Gastroesophageal sphincter (tissue), 4 donors: Measurements from ENCODE around the gene GNL3. TPM values are rescaled to one million over a fixed set of nuclear protein-coding genes. Genes with fewer than 3 reads are reported as not detected.

Experiments used
- ATAC-seq: fragments of 150-250 bp; one replicate; pipeline ENCODE4 v1.9.1; 2016; ENCODE audit warnings: mild to moderate bottlenecking, moderate library complexity
- H3K27ac ChIP-seq, 4 donors: fragments of 200-600 bp; sonication (generic) in 3 of 4; 1 replicate in 3 of 4; 2 replicates in 1 of 4; pipeline ENCODE4 v1.5.1; 2016 to 2019
- H3K27me3 ChIP-seq: fragments of 200-600 bp; sonication (generic); one replicate; pipeline ENCODE4 v1.5.1; 2019
- H3K36me3 ChIP-seq, 2 donors: fragments of 200-600 bp; sonication (generic); one replicate each; pipeline ENCODE4 v1.5.1; 2019; ENCODE audit warnings: control low read depth in 1 of 2
- H3K4me1 ChIP-seq, 3 donors: fragments of 200-600 bp; sonication (generic); 1 replicate in 2 of 3; 2 replicates in 1 of 3; pipeline ENCODE4 v1.5.1; 2016 to 2019; ENCODE audit warnings: control low read depth in 2 of 3
- H3K4me3 ChIP-seq, 2 donors: fragments of 200-600 bp; sonication (generic); one replicate each; pipeline ENCODE4 v1.5.1; 2019; ENCODE audit warnings: mild to moderate bottlenecking in 1 of 2, moderate library complexity in 1 of 2
- H3K9me3 ChIP-seq, 3 donors: fragments of 200-600 bp; sonication (generic); one replicate each; pipeline ENCODE4 v1.5.1; 2017 to 2019; ENCODE audit warnings: control low read depth in 2 of 3
- CTCF ChIP-seq, 4 experiments: fragments of 200-600 bp in 2 of 4; fragments of 450-650 bp in 2 of 4; sonication (generic) in 1 of 4; IDR thresholded peaks; one replicate each; pipeline ENCODE4 v1.5.1; 2017 to 2019; ENCODE audit warnings: antibody characterized with exemption in 4 of 4, mild to moderate bottlenecking in 2 of 4, moderate library complexity in 2 of 4
- EP300 ChIP-seq: sonication (generic); formaldehyde crosslinking; IDR thresholded peaks from one replicate; pipeline ENCODE4 v1.6.1; 2017; ENCODE audit warnings: antibody characterized with exemption, mild to moderate bottlenecking
- POLR2A ChIP-seq, 2 donors: fragments of 450-650 bp; IDR thresholded peaks; one replicate each; pipeline ENCODE4 v1.6.1; 2017; ENCODE audit warnings: antibody characterized with exemption in 2 of 2, mild to moderate bottlenecking in 2 of 2, moderate library complexity in 1 of 2
- POLR2AphosphoS5 ChIP-seq: sonication (generic); formaldehyde crosslinking; IDR thresholded peaks from one replicate; pipeline ENCODE4 v1.6.1; 2017; ENCODE audit warnings: antibody characterized with exemption
- WGBS, 2 donors: methylation state at CpG; one replicate each; pipeline ENCODE4 v1.1.5; 2018; ENCODE audit warnings: low coverage in 1 of 2; 5-methylcytosine and 5-hydroxymethylcytosine counted together
- total RNA-seq, 4 donors: library from RNA; depleted of rRNA; stranded (reverse); fragments of >200 nt; gene quantifications; one replicate each; pipeline ENCODE4 v1.1.0, GENCODE V29; 2016

Gene GNL3
- total RNA-seq, 4 donors from 2014 or later, result 36.4 to 83.7 (median 51.7) TPM

DNA sequence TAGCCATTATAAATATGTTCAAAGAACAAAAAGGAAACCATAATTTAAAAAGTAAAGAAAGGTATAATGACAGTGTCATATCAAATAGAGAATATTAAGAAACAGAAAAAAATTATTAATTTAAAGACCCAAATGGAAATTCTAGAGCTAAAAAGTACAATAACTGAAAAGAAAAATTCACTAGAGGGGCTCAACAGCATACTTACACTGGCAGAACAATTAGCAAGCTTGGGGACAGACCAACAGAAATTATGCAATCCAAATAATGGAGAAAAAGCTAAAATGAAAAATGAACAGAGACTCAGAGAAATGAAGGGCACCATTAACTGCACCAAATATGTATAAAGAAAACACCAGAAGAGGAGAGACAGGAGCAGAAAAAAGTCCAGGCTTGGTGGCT, 33.8 kb downstream of the GNL3 start:
- ATAC-seq, result no peak
- no peak overlapping the region for H3K27ac ChIP-seq
- no peaks in the 10 kb centered on the region for H3K27me3 ChIP-seq
- no peak for TF ChIP-seq EP300
- TF ChIP-seq CTCF (IDR thresholded peaks at IDR 0.05), result no peak
- TF ChIP-seq POLR2AphosphoS5, result no peak
- no peak for TF ChIP-seq POLR2A (IDR thresholded peaks at IDR 0.05)
- peaks cover 0 to 4% (median 0%) of the 10 kb centered on the region in 3 donors for H3K4me1 ChIP-seq
- H3K9me3 ChIP-seq, result no peaks in the 10 kb centered on the region
- no peak overlapping the region for H3K4me3 ChIP-seq
- H3K36me3 ChIP-seq, result peaks cover 0 to 38% of the 10 kb centered on the region in 2 donors

GRCh38 chr3:52721002-52721729, 35.3 kb downstream of the GNL3 start:
- no peaks in the 10 kb centered on the region for H3K9me3 ChIP-seq
- ATAC-seq, result peak; percentile 31
- no peak overlapping the region for H3K27ac ChIP-seq
- no peak overlapping the region for H3K4me3 ChIP-seq
- no peaks in the 10 kb centered on the region for H3K4me1 ChIP-seq
- WGBS, 2 donors, result 86 to 94% methylated on average over 4 to 5 of the region's 6 CpGs
- peaks cover 0 to 31% of the 10 kb centered on the region in 2 donors for H3K36me3 ChIP-seq
- TF ChIP-seq EP300, result no peak
- TF ChIP-seq POLR2A (IDR thresholded peaks at IDR 0.05), result no peak
- no peak for TF ChIP-seq CTCF (IDR thresholded peaks at IDR 0.05)
- no peak for TF ChIP-seq POLR2AphosphoS5
- no peaks in the 10 kb centered on the region for H3K27me3 ChIP-seq

DNA sequence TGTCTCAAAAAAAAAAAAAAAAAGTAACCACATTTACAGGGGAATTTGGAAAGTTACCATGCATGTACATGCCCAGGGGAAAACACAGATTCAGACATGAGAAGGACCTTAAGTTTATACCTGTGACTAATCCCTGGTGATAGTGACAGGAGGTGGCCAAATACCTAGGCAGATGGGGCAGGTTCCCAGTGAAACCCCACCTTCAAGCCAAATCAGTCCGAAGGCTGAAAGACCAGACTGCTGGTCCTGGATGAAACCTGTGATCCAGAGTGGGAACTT, 35.8 kb downstream of the GNL3 start:
- Histone ChIP-seq H3K4me1 (no peaks in the 10 kb centered on the region), H3K36me3 (peaks cover 0 to 31% of the 10 kb centered on the region in 2 donors), H3K27ac (no peak overlapping the region), H3K4me3 (no peak overlapping the region), H3K27me3 (no peaks in the 10 kb centered on the region), H3K9me3 (no peaks in the 10 kb centered on the region)
- ATAC-seq, result no peak
- WGBS, 2 donors, result 100% methylated on average over 1 of the region's 1 CpG
- TF ChIP-seq POLR2AphosphoS5 (no peak), POLR2A (IDR thresholded peaks at IDR 0.05) (no peak), CTCF (IDR thresholded peaks at IDR 0.05) (no peak), EP300 (no peak)

GRCh38 chr3:52722491-52722890, 36.7 kb downstream of the GNL3 start:
- no peaks in the 10 kb centered on the region for H3K4me1 ChIP-seq
- no peaks in the 10 kb centered on the region for H3K9me3 ChIP-seq
- ATAC-seq, result no peak
- no peak overlapping the region for H3K4me3 ChIP-seq
- 90 to 93% methylated on average over 4 to 7 of the region's 7 CpGs for WGBS, 2 donors
- TF ChIP-seq CTCF (IDR thresholded peaks at IDR 0.05) (no peak), POLR2AphosphoS5 (no peak), EP300 (no peak), POLR2A (IDR thresholded peaks at IDR 0.05) (no peak)
- H3K36me3 ChIP-seq, result peaks cover 0 to 31% of the 10 kb centered on the region in 2 donors
- no peaks in the 10 kb centered on the region for H3K27me3 ChIP-seq
- no peak overlapping the region for H3K27ac ChIP-seq

DNA sequence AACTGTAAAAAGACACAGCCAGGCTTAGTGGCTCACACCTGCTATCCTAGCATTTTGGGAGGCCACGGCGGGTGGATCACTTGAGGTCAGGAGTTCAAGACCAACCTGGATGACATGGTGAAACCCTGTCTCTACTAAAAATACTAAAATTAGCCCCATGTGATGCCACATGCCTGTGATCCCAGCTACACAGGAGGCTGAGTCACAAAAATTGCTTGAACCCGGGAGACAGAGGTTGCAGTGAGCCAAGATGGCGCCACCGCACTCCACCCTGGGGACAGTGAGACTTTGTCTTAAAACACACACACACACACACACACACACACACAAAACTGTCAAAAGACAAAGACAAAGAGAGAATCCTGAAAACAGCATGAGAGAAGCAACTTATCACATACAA, 38.1 kb downstream of the GNL3 start:
- ATAC-seq, result no peak
- WGBS, 2 donors, result 40 to 100% methylated on average over 1 to 3 of the region's 5 CpGs
- no peak overlapping the region for H3K4me3 ChIP-seq

More for the DNA sequence above, 38.1 kb downstream of the GNL3 start:
- no peak overlapping the region for H3K27ac ChIP-seq
- H3K27me3 ChIP-seq, result no peaks in the 10 kb centered on the region
- TF ChIP-seq CTCF (IDR thresholded peaks at IDR 0.05), result no peak
- no peak for TF ChIP-seq POLR2A (IDR thresholded peaks at IDR 0.05)
- no peak for TF ChIP-seq POLR2AphosphoS5
- TF ChIP-seq EP300, result no peak
- H3K4me1 ChIP-seq, result no peaks in the 10 kb centered on the region
- H3K9me3 ChIP-seq, result peaks cover 0 to 4% (median 0%) of the 10 kb centered on the region in 3 donors
- H3K36me3 ChIP-seq, result peaks cover 0 to 39% of the 10 kb centered on the region in 2 donors
